SK-N-SH (cell line): ENCODE results near the gene COL10A1. TPM values are rescaled to one million over a fixed set of nuclear protein-coding genes. Genes with fewer than 3 reads are reported as not detected.

Source experiments
- CTCF ChIA-PET: fragments of 300-600, 350-600 bp; formaldehyde crosslinking; extraction: SDS; loops from one replicate; lab custom pipeline; 2021; lab: Yijun Ruan, JAX
- POLR2A ChIA-PET: fragments of 350-600 bp; sonication (Branson Sonifier 250); formaldehyde crosslinking; extraction: SDS; loops from one replicate; lab custom pipeline; 2020; ENCODE audit warnings: antibody characterized with exemption, inconsistent platforms; lab: Yijun Ruan, JAX
- DNase-seq: peaks from one replicate; pipeline ENCODE4 v3.0.0; 2012
- H2AFZ ChIP-seq: fragments of 200-600 bp; sonication (generic); 2 replicates; pipeline ENCODE4 v1.8.1; 2016; ENCODE audit warnings: antibody characterized with exemption, mild to moderate bottlenecking, low read depth
- H3F3A ChIP-seq: fragments of 200-600 bp; sonication (generic); replicated peaks from 2 replicates; pipeline ENCODE3; 2016; ENCODE audit warnings: antibody characterized with exemption, mild to moderate bottlenecking; ENCODE audit not compliant: insufficient read depth
- H3K27ac ChIP-seq, 2 experiments: fragments of 200-500 bp in 1 of 2; fragments of 200-600 bp in 1 of 2; sonication (Bioruptor generic) in 1 of 2; sonication (generic), shearing (Covaris generic) in 1 of 2; 2 replicates each; pipeline versions ENCODE4 v1.5.1 to v1.6.1; 2014 to 2016; ENCODE audit warnings: low read depth in 2 of 2, inconsistent platforms in 1 of 2, low read length in 1 of 2, mild to moderate bottlenecking in 1 of 2, mixed read lengths in 1 of 2
- H3K27me3 ChIP-seq: fragments of 200-600 bp; sonication (generic), shearing (Covaris generic); 2 replicates; pipeline ENCODE4 v1.6.1; 2016; ENCODE audit warnings: mixed run types; ENCODE audit not compliant: insufficient read depth
- H3K36me3 ChIP-seq, 2 experiments: fragments of 200-500 bp in 1 of 2; fragments of 200-600 bp in 1 of 2; sonication (Bioruptor generic) in 1 of 2; sonication (generic) in 1 of 2; replicated peaks in 1 of 2; 2 replicates each; pipeline versions ENCODE3 to v1.5.1; 2014 to 2016; ENCODE audit warnings: low read length in 1 of 2, mild to moderate bottlenecking in 1 of 2; ENCODE audit not compliant: insufficient read depth in 2 of 2, control insufficient read depth in 1 of 2
- H3K4me1 ChIP-seq, 2 experiments: fragments of 200-500 bp in 1 of 2; fragments of 200-600 bp in 1 of 2; sonication (Bioruptor generic) in 1 of 2; sonication (generic), shearing (Covaris generic) in 1 of 2; 2 replicates each; pipeline versions ENCODE4 v1.5.1 to v1.6.1; 2014 to 2016; ENCODE audit warnings: low read depth in 1 of 2, low read length in 1 of 2, mixed run types in 1 of 2; ENCODE audit not compliant: insufficient read depth in 2 of 2, control insufficient read depth in 1 of 2
- H3K4me2 ChIP-seq: fragments of 200-600 bp; sonication (generic), shearing (Covaris generic); 2 replicates; pipeline ENCODE4 v1.6.1; 2017; ENCODE audit warnings: mixed run types
- H3K4me3 ChIP-seq, 2 experiments: fragments of 200-500 bp in 1 of 2; fragments of 200-600 bp in 1 of 2; sonication (Bioruptor generic) in 1 of 2; sonication (generic), shearing (Covaris generic) in 1 of 2; 2 replicates each; pipeline versions ENCODE4 v1.5.1 to v1.8.1; 2014 to 2016; ENCODE audit warnings: low read depth in 2 of 2, inconsistent platforms in 1 of 2, low read length in 1 of 2, mild to moderate bottlenecking in 1 of 2, mixed read lengths in 1 of 2, moderate library complexity in 1 of 2
- H3K79me2 ChIP-seq: fragments of 200-600 bp; sonication (generic); 2 replicates; pipeline ENCODE4 v1.8.1; 2017; ENCODE audit warnings: mild to moderate bottlenecking; ENCODE audit not compliant: insufficient read depth
- H3K9ac ChIP-seq: fragments of 200-600 bp; sonication (generic); 2 replicates; pipeline ENCODE4 v1.6.1; 2017; ENCODE audit warnings: mixed run types
- H3K9me2 ChIP-seq: fragments of 200-600 bp; sonication (generic); 2 replicates; pipeline ENCODE4 v1.6.1; 2017; ENCODE audit warnings: mixed run types
- H3K9me3 ChIP-seq: fragments of 200-600 bp; sonication (generic); 2 replicates; pipeline ENCODE4 v1.6.1; 2017; ENCODE audit warnings: mixed run types, mild to moderate bottlenecking, moderate library complexity
- H4K20me1 ChIP-seq: fragments of 200-600 bp; sonication (generic); 2 replicates; pipeline ENCODE4 v1.6.1; 2017; ENCODE audit warnings: mild to moderate bottlenecking, mixed run types; ENCODE audit not compliant: insufficient read depth
- EP300 ChIP-seq, 2 experiments: IDR thresholded peaks; 2 replicates each; pipeline versions ENCODE4 v1.4.0 to v1.6.1; 2012; ENCODE audit warnings: borderline replicate concordance in 1 of 2, low read depth in 1 of 2, low read length in 1 of 2
- FOSL2 ChIP-seq: IDR thresholded peaks from 2 replicates; pipeline ENCODE4 v1.4.0; 2012; ENCODE audit warnings: low read depth, mild to moderate bottlenecking, moderate library complexity, borderline replicate concordance
- GABPA ChIP-seq: IDR thresholded peaks from 2 replicates; pipeline ENCODE4 v1.4.0; 2012; ENCODE audit warnings: low read depth, mild to moderate bottlenecking
- GATA2 ChIP-seq: sonication (generic); formaldehyde crosslinking; IDR thresholded peaks from 2 replicates; pipeline ENCODE4 v1.5.0; 2020; ENCODE audit warnings: mild to moderate bottlenecking, missing genetic modification reagents
- IRF3 ChIP-seq: fragments of 150-350 bp; IDR thresholded peaks from 2 replicates; pipeline ENCODE4 v1.6.1; 2016; ENCODE audit warnings: mild to moderate bottlenecking, low read depth, low read length
- JUND ChIP-seq: IDR thresholded peaks from 2 replicates; pipeline ENCODE4 v1.4.0; 2012
- NFIC ChIP-seq: IDR thresholded peaks from 2 replicates; pipeline ENCODE4 v1.4.0; 2012; ENCODE audit warnings: borderline replicate concordance
- NRF1 ChIP-seq: IDR thresholded peaks from 2 replicates; pipeline ENCODE4 v1.6.1; 2012; ENCODE audit warnings: low read depth, mild to moderate bottlenecking, low read length
- POLR2AphosphoS5 ChIP-seq: IDR thresholded peaks from 2 replicates; pipeline ENCODE4 v1.6.1; 2012; ENCODE audit warnings: low read depth, low read length
- RCOR1 ChIP-seq: fragments of 150-350 bp; IDR thresholded peaks from 2 replicates; pipeline ENCODE4 v1.6.1; 2017; ENCODE audit warnings: antibody characterized with exemption, low read length
- SIN3A ChIP-seq: IDR thresholded peaks from 2 replicates; pipeline ENCODE4 v1.6.1; 2012; ENCODE audit warnings: low read depth, mild to moderate bottlenecking, low read length, moderate library complexity, borderline replicate concordance
- ZBTB33 ChIP-seq: IDR thresholded peaks from 2 replicates; pipeline ENCODE4 v1.4.0; 2012; ENCODE audit warnings: low read depth, borderline replicate concordance
- WGBS: methylation state at CpG from one replicate; pipeline ENCODE4 v1.1.6; 2017; ENCODE audit warnings: low lambda C conversion rate; 5-methylcytosine and 5-hydroxymethylcytosine counted together
- polyA plus RNA-seq, 3 experiments: library from polyadenylated mRNA; depleted of rRNA; stranded (reverse); fragments of >200 nt; gene quantifications; 2 replicates each; pipeline ENCODE4 v1.2.3, GENCODE V29; 2012
- TF ChIP-seq, protein P1 (sequence below): fragments of 200-600 bp; sonication (generic); IDR thresholded peaks from 2 replicates; pipeline ENCODE4 v1.6.1; 2017; ENCODE audit warnings: antibody characterized with exemption, mild to moderate bottlenecking, moderate library complexity
- TF ChIP-seq, protein P2 (sequence below): IDR thresholded peaks from 2 replicates; pipeline ENCODE4 v1.4.0; 2012; ENCODE audit warnings: low read depth, borderline replicate concordance

The COL10A1 gene
- polyA plus RNA-seq, 1 of the 3 experiments (the other 2 are of a cell fraction): 5.1 TPM

DNA sequence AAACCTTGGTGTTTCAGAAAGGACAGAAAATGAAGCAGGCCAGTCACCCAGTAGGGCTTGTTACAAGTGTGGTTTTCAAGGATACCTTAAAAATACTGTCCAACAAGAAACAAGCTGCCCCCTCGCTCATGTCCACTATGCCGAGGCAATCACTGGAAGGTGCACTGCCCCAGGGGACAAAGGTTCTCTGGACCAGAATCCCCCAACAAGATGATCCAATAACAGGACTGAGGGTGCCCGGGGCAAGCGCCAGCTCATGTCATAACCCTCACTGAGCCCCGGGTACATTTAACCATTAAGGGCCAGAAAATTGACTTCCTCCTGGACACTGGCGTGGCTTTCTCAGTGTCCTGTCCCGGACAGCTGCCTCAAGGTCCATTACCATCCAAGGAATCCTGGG is 31.9 kb downstream of the COL10A1 start:
- H2AFZ ChIP-seq: no peak overlapping the region

GRCh38 chr6:116090251-116090650 is 35.7 kb downstream of the COL10A1 start:
- CTCF ChIA-PET: no interaction called here
- no peaks in the 10 kb centered on the region for H4K20me1 ChIP-seq
- no peak overlapping the region for H3K4me3 ChIP-seq
- no peaks in the 10 kb centered on the region for H3F3A ChIP-seq
- H3K4me1 ChIP-seq: no peaks in the 10 kb centered on the region; a peak in 1 of 4 replicates
- H3K4me2 ChIP-seq: no peak overlapping the region
- no peaks in the 10 kb centered on the region for H3K36me3 ChIP-seq
- H3K27ac ChIP-seq: no peak overlapping the region
- POLR2A ChIA-PET: interaction anchor here (1.5 kb wide), 1 partner anchor 10 kb away, joined by 3 read pairs; the partner anchor contains the start of gene NT5DC1
- no peak overlapping the region for H2AFZ ChIP-seq
- no peaks in the 10 kb centered on the region for H3K9me2 ChIP-seq
- H3K79me2 ChIP-seq: no peaks in the 10 kb centered on the region
- H3K27me3 ChIP-seq: no peaks in the 10 kb centered on the region
- DNase-seq: no peak
- whole genome bisulfite sequencing: 72% methylated on average over 2 of the region's 2 CpGs
- H3K9ac ChIP-seq: no peak overlapping the region
- no peaks in the 10 kb centered on the region for H3K9me3 ChIP-seq
- TF ChIP-seq GATA2 (CRISPR knock-in tag) (no peak), RCOR1 (no peak), NFIC (no peak), POLR2AphosphoS5 (no peak), JUND (no peak), SIN3A (no peak), ZBTB33 (no peak), EP300 (IDR thresholded peaks at IDR 0.05; ENCODE audit: borderline replicate concordance in 1 of 2, low read depth in 1 of 2, low read length in 1 of 2) (no peak), FOSL2 (no peak), NRF1 (no peak)
- TF ChIP-seq, protein P1, sequence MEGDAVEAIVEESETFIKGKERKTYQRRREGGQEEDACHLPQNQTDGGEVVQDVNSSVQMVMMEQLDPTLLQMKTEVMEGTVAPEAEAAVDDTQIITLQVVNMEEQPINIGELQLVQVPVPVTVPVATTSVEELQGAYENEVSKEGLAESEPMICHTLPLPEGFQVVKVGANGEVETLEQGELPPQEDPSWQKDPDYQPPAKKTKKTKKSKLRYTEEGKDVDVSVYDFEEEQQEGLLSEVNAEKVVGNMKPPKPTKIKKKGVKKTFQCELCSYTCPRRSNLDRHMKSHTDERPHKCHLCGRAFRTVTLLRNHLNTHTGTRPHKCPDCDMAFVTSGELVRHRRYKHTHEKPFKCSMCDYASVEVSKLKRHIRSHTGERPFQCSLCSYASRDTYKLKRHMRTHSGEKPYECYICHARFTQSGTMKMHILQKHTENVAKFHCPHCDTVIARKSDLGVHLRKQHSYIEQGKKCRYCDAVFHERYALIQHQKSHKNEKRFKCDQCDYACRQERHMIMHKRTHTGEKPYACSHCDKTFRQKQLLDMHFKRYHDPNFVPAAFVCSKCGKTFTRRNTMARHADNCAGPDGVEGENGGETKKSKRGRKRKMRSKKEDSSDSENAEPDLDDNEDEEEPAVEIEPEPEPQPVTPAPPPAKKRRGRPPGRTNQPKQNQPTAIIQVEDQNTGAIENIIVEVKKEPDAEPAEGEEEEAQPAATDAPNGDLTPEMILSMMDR: no peak
- TF ChIP-seq, protein P2, sequence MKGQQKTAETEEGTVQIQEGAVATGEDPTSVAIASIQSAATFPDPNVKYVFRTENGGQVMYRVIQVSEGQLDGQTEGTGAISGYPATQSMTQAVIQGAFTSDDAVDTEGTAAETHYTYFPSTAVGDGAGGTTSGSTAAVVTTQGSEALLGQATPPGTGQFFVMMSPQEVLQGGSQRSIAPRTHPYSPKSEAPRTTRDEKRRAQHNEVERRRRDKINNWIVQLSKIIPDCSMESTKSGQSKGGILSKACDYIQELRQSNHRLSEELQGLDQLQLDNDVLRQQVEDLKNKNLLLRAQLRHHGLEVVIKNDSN: no peak

More for the DNA sequence above, 31.9 kb downstream of the COL10A1 start:
- CTCF ChIA-PET: no interaction called here
- no peak for DNase-seq
- Histone ChIP-seq H3K79me2 (no peaks in the 10 kb centered on the region), H3F3A (peaks cover 4% of the 10 kb centered on the region), H3K4me3 (no peak overlapping the region), H3K27me3 (no peaks in the 10 kb centered on the region), H3K9me2 (no peaks in the 10 kb centered on the region), H3K36me3 (no peaks in the 10 kb centered on the region), H4K20me1 (no peaks in the 10 kb centered on the region), H3K9ac (no peak overlapping the region)
- 89% methylated on average over 4 of the region's 7 CpGs for WGBS
- POLR2A ChIA-PET: no interaction called here
- TF ChIP-seq IRF3 (no peak), GABPA (no peak), RCOR1 (no peak), NFIC (no peak), ZBTB33 (no peak)
- TF ChIP-seq, all 33 proteins: peak for 0
- Histone ChIP-seq H3K9me3 (peaks cover 9% of the 10 kb centered on the region; the same call in 1 of the 2 replicates), H3K4me1 (no peaks in the 10 kb centered on the region), H3K4me2 (no peak overlapping the region), H3K27ac (no peak overlapping the region)
